GM21825 (cell line): ENCODE results near the gene EGFLAM.
"Not testable (repeated sequence)": the region's sequence is repeated elsewhere in the genome, so short reads cannot be mapped to it uniquely, and the experiment has no call there.

ENCODE experiments used
- ATAC-seq: cut with Tn5 transposase; IDR thresholded peaks from one replicate; pipeline ENCODE4 v1.9.1; 2021; ENCODE audit warnings: mild to moderate bottlenecking, moderate library complexity; ENCODE audit not compliant: unreplicated experiment

Gene EGFLAM

GRCh38 chr5:38413696-38414095 lies 155.3 kb downstream of the EGFLAM start:
- ATAC-seq, result no peak

- ATAC-seq, result no peak
Observed at GRCh38 chr5:38414348-38414747, 156.0 kb downstream of the EGFLAM start.

GRCh38 chr5:38415772-38416171 lies 157.4 kb downstream of the EGFLAM start:
- not testable (repeated sequence) for ATAC-seq

GRCh38 chr5:38417658-38418017 lies 159.3 kb downstream of the EGFLAM start:
- ATAC-seq, result no peak

- ATAC-seq, result no peak
Observed at GRCh38 chr5:38420246-38420645, 161.9 kb downstream of the EGFLAM start.

- ATAC-seq, result peak; percentile 60
Observed at GRCh38 chr5:38420691-38421390, 162.5 kb downstream of the EGFLAM start.

- no peak for ATAC-seq
Observed at GRCh38 chr5:38422622-38423021, 164.3 kb downstream of the EGFLAM start.

GRCh38 chr5:38423276-38424147 lies 165.2 kb downstream of the EGFLAM start:
- ATAC-seq, result no peak

GRCh38 chr5:38424148-38425060 lies 166.0 kb downstream of the EGFLAM start:
- no peak for ATAC-seq

- ATAC-seq, result no peak
Observed at GRCh38 chr5:38426490-38426889, 168.1 kb downstream of the EGFLAM start.

- ATAC-seq, result no peak
Observed at GRCh38 chr5:38426986-38427950, 168.9 kb downstream of the EGFLAM start.

GRCh38 chr5:38431242-38431853 lies 173.0 kb downstream of the EGFLAM start:
- no peak for ATAC-seq

GRCh38 chr5:38433160-38433861 lies 175.0 kb downstream of the EGFLAM start:
- ATAC-seq, result no peak

GRCh38 chr5:38434966-38435705 lies 176.8 kb downstream of the EGFLAM start:
- ATAC-seq, result no peak

- no peak for ATAC-seq
Observed at GRCh38 chr5:38438757-38439156, 180.4 kb downstream of the EGFLAM start.

- peak; percentile 100 for ATAC-seq
Observed at GRCh38 chr5:38441453-38442246, 183.3 kb downstream of the EGFLAM start.

- ATAC-seq, result no peak
Observed at GRCh38 chr5:38442247-38442573, 183.9 kb downstream of the EGFLAM start.

GRCh38 chr5:38443390-38443789 lies 185.0 kb downstream of the EGFLAM start:
- ATAC-seq, result no peak
